Heart right ventricle (tissue), 16 donors: ENCODE results near the gene KCTD2. TPM values are rescaled to one million over a fixed set of nuclear protein-coding genes. Genes with fewer than 3 reads are reported as not detected.
"Not testable (repeated sequence)": the region's sequence is repeated elsewhere in the genome, so short reads cannot be mapped to it uniquely, and the experiment has no call there.

Experiments used
- ATAC-seq, 8 donors: fragments of 200-7000 bp; cut with Tn5 transposase; one replicate each; pipeline ENCODE4 v1.9.1; 2020; ENCODE audit warnings: mild to moderate bottlenecking in 8 of 8, moderate library complexity in 8 of 8, moderate number of reproducible peaks in 1 of 8
- DNase-seq, 2 donors: peaks; one replicate each; pipeline ENCODE4 v3.0.0-alpha.2; 2020
- H3K27ac ChIP-seq, 10 donors: fragments of 200-600 bp; sonication (generic) in 2 of 10; one replicate each; pipeline versions ENCODE4 v1.5.0 to v1.8.0; 2020 to 2022; ENCODE audit warnings: mild to moderate bottlenecking in 3 of 10
- H3K27me3 ChIP-seq, 7 donors: fragments of 200-600 bp; one replicate each; pipeline ENCODE4 v1.8.0; 2021 to 2022; ENCODE audit warnings: mild to moderate bottlenecking in 2 of 7
- H3K36me3 ChIP-seq, 9 donors: fragments of 200-600 bp; sonication (generic) in 1 of 9; one replicate each; pipeline versions ENCODE4 v1.5.0 to v1.8.0; 2020 to 2022; ENCODE audit warnings: mild to moderate bottlenecking in 2 of 9
- H3K4me1 ChIP-seq, 9 donors: fragments of 200-600 bp; sonication (generic) in 1 of 9; one replicate each; pipeline versions ENCODE4 v1.5.0 to v1.8.0; 2020 to 2022; ENCODE audit warnings: mild to moderate bottlenecking in 4 of 9
- H3K4me3 ChIP-seq, 10 donors: fragments of 200-600 bp; sonication (generic) in 2 of 10; one replicate each; pipeline versions ENCODE4 v1.5.0 to v1.8.0; 2020 to 2022; ENCODE audit warnings: mild to moderate bottlenecking in 7 of 10, moderate library complexity in 2 of 10
- H3K9me3 ChIP-seq, 11 donors: fragments of 200-600 bp in 10 of 11; sonication (generic) in 2 of 11; one replicate each; pipeline versions ENCODE4 v1.5.0 to v1.8.0; 2013 to 2022; ENCODE audit warnings: mild to moderate bottlenecking in 2 of 11, control low read depth in 1 of 11, moderate library complexity in 1 of 11
- CTCF ChIP-seq, 9 donors: fragments of 200-600 bp; sonication (generic) in 2 of 9; IDR thresholded peaks; one replicate each; pipeline versions ENCODE4 v1.5.0 to v1.8.0; 2021 to 2022; ENCODE audit warnings: antibody characterized with exemption in 9 of 9, mild to moderate bottlenecking in 5 of 9, moderate library complexity in 1 of 9
- WGBS, 2 donors: extraction: QIAGEN DNeasy Blood & Tissue Kit; methylation state at CpG; one replicate each; pipeline ENCODE4 v1.1.7; 2013; ENCODE audit warnings: inconsistent platforms in 1 of 2; 5-methylcytosine and 5-hydroxymethylcytosine counted together
- intact Hi-C, 10 donors: fragments of 100-400 bp; cut with DNase I; formaldehyde crosslinking; loops; one replicate each; pipeline versions ENCODE4 v1.11.1 to v1.14.2; 2022
- polyA plus RNA-seq, 2 donors: library from polyadenylated mRNA; stranded (reverse); fragments of 200-250 nt; gene quantifications; one replicate each; pipeline ENCODE4 v1.2.3, GENCODE V29; 2013
- total RNA-seq, 10 donors: library from RNA; stranded (reverse); fragmentation: NEBNext Ultra II Directional in 3 of 10; extraction: Animal tissue kit (Norgen Biotek cat#: 25700) in 3 of 10; gene quantifications; one replicate each; pipeline versions ENCODE4 v1.2.1 to v1.2.4, GENCODE V29; 2021 to 2023
- donor health status: Arrhythmogenic right ventricular cardiomyopathy.
- donor health status: ischemic (EF 13 %, LVEDD 7.1; RV severe dilation, severe dysfunction).
- donor health status: healthy with polysubstance abuse.
- donor health status: DM: no; HTN: yes; CAD: no.
- donor health status: DM: no; HTN: no; CAD: no.
- donor health status: ischemic (EF 25% LVEDD 6.9; RV normal size, moderate dysfunction).
- donor health status: ischemic (EF 25% LVEDD 5.7; RV mildly dilated, moderate dysfunction).
- donor health status: healthy.
- donor health status: DM: yes; HTN: yes; CAD: no.
- donor health status: Ischemic cardiomyopathy.
- donor health status: ischemic (EF 35%, LVEDD 5.7; RV mildly dilated, moderate dysfunction).
- donor health status: nonischemic (EF 11% LVEDD 7.7; RV severe dilation, severe dysfunction).
- donor health status: DM: yes; HTN: yes; CAD: no.
- donor health status: PGD.
- donor health status: ischemic (EF 29% LVEDD 5.4; RV normal size, mild dysfunction).
- donor health status: nonischemic (EF 23%, LVEDD 6.1; RV moderate dilation, normal function).

KCTD2 gene
- total and polyA plus RNA-seq, 12 donors: 11.8 to 41.1 (median 29.3) TPM

DNA sequence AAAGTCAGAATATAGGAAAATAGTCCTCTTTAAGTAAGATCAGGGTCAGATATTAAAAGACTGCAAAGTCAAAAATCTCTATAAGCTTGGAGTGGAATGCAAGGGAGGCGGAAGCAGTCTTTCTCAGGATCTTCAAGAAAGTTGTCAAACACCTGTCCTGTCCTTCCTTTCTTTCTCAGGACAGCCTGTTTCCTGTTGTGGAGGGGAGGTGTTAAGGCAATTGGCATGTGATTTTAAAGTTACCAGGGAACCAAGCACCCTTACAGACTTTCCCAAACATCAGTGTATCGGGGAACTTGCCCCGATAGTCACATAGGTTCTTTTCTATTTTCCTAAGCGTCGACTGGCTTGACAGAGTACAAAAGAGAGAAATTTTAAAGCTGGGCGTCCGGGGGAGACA lies 2.3 kb upstream of the KCTD2 start:
- WGBS, 2 donors: 69 to 73% methylated on average over 7 of the region's 7 CpGs
- TF ChIP-seq CTCF (IDR thresholded peaks at IDR 0.05): no peak
- Histone ChIP-seq H3K9me3 (no peaks in the 10 kb centered on the region), H3K4me3 (no peak overlapping the region), H3K4me1 (peaks cover 6 to 44% (median 31%) of the 10 kb centered on the region in 9 donors), H3K36me3 (peaks cover 0 to 47% (median 26%) of the 10 kb centered on the region in 9 donors), H3K27ac (no peak overlapping the region), H3K27me3 (no peaks in the 10 kb centered on the region)
- ATAC-seq (no peak), DNase-seq (no peak)
- intact Hi-C loops: loop anchor here in 3 of 10 donors (5.0 to 10.0 kb wide), 3 partner anchors 57 to 160 kb away; partner anchors contain the start of genes CDR2L (in 3 of the 3), ARMC7 (in 1 of the 3) and NUP85 (in 1 of the 3)

GRCh38 chr17:75045946-75046406 lies 1.0 kb upstream of the KCTD2 start:
- Histone ChIP-seq H3K4me1 (peaks cover 6 to 49% (median 31%) of the 10 kb centered on the region in 9 donors), H3K27ac (peak overlapping the region in 9 of 10 donors; percentile 93 to 99 (median 97)), H3K36me3 (peaks cover 0 to 47% (median 14%) of the 10 kb centered on the region in 9 donors), H3K4me3 (peak overlapping the region; percentile 74 to 100 (median 92))
- not testable (repeated sequence) for DNase-seq, H3K27me3 ChIP-seq, H3K9me3 ChIP-seq, ATAC-seq
- intact Hi-C loops: loop anchor here in 3 of 10 donors (5.0 to 10.0 kb wide), 3 partner anchors 59 to 159 kb away; partner anchors contain the start of genes CDR2L (in 3 of the 3), ARMC7 (in 1 of the 3) and NUP85 (in 1 of the 3)
- 12% methylated on average over 25 of the region's 25 CpGs for WGBS, 2 donors

DNA sequence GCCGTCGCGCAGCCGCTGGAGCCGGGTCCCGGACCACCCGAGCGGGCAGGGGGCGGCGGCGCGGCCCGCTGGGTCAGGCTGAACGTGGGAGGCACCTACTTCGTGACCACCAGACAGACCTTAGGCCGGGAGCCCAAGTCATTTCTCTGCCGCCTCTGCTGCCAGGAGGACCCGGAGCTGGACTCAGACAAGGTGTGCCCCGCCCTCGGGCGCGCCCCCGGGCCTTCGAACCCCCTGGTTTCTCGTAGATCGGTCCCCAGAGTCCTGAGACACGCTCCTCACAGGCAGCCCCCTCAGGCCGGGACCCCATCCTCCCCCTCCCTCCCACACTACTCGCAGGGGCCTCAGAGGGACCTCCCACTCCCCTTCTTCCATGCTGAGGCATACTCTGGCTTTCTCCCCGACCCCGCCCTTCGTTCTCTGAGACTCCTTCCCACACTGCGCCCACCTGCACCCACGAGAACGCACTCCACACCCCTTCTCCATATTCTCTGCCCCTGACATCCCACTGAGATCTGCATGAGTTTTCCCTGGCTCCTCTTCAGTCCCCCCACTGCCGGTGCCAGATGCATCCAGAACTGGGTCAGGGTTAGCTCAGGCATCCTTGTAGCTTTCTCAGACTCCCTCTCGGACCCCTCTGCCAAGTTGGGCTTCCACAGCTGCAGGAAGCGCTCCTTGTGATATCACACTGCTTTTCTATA lies 523 bp downstream of the KCTD2 start:
- Histone ChIP-seq H3K36me3 (peaks cover 0 to 47% (median 0%) of the 10 kb centered on the region in 9 donors), H3K4me1 (peaks cover 6 to 55% (median 31%) of the 10 kb centered on the region in 9 donors), H3K27ac (peak overlapping the region; percentile 93 to 99 (median 98)), H3K27me3 (no peaks in the 10 kb centered on the region), H3K4me3 (peak overlapping the region; percentile 47 to 100 (median 90)), H3K9me3 (no peaks in the 10 kb centered on the region)
- TF ChIP-seq CTCF (IDR thresholded peaks at IDR 0.05): no peak
- intact Hi-C loops: loop anchor here in 3 of 10 donors (5.0 to 10.0 kb wide), 3 partner anchors 60 to 157 kb away; partner anchors contain the start of genes CDR2L (in 3 of the 3), ARMC7 (in 1 of the 3) and NUP85 (in 1 of the 3)
- 0 to 1% methylated on average over 36 to 38 of the region's 38 CpGs for WGBS, 2 donors
- ATAC-seq (peak in 2 of 8 donors; percentile 0 to 17), DNase-seq (peak; percentile 43 to 53)

DNA sequence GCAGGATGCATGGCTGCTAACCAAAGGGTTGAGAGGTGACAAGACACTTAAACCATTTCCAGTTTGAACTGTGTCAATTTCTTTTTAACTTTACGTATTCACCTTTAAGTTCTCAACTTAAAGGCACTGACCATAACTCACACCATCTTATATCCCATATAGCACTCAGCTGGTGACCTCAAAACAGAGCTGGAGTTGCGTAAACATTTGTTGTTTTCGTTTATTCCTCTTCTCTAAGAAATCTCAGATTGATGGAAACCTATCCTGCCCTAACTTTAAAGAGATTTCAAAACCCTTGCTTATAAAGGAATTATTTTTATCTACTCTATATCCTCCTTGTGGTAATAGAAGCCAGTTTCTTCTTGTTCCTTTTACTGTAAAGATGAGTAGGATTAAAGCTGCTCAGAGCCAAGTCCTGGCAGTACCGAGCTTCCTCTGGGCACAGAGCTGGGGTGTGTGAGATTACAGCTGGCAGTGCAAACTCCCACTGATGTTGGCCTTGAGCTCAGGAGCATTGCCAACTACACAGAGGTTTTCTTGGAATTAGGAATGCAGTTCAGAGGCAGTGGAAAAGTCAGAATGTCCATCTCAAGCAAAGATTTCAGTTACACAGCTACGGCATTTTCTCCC lies 1.3 kb downstream of the KCTD2 start:
- TF ChIP-seq CTCF (IDR thresholded peaks at IDR 0.05): no peak
- ATAC-seq: peak in 3 of 8 donors; percentile 32 to 36 (median 34)
- H3K4me3 ChIP-seq: peak overlapping the region in 9 of 10 donors; percentile 74 to 100 (median 92)
- H3K36me3 ChIP-seq: peaks cover 0 to 48% (median 8%) of the 10 kb centered on the region in 9 donors
- intact Hi-C loops: loop anchor here in 3 of 10 donors (5.0 to 10.0 kb wide), 3 partner anchors 59 to 156 kb away; partner anchors contain the start of genes CDR2L (in 3 of the 3), ARMC7 (in 1 of the 3) and NUP85 (in 1 of the 3)
- peak; percentile 27 to 57 for DNase-seq
- peaks cover 6 to 51% (median 29%) of the 10 kb centered on the region in 9 donors for H3K4me1 ChIP-seq
- no peaks in the 10 kb centered on the region for H3K27me3 ChIP-seq
- WGBS, 2 donors: 29 to 34% methylated on average over 5 of the region's 5 CpGs
- H3K9me3 ChIP-seq: no peaks in the 10 kb centered on the region
- peak overlapping the region in 9 of 10 donors; percentile 93 to 99 (median 97) for H3K27ac ChIP-seq
